DND-41 (cell line): ENCODE results near the gene PPP1R1C.

Source experiments
- ATAC-seq: fragments of 200-7000 bp; cut with Tn5 transposase; 3 replicates; pipeline ENCODE4 v1.9.1; 2021; ENCODE audit warnings: low read depth; ENCODE audit not compliant: insufficient read depth
- DNase-seq: peaks from one replicate; pipeline ENCODE4 v3.0.0-alpha.2; 2020
- H2AFZ ChIP-seq: 2 replicates; pipeline ENCODE4 v1.6.0; 2012; ENCODE audit warnings: low read depth, low read length
- H3K27ac ChIP-seq: 2 replicates; pipeline ENCODE4 v1.5.1; 2012; ENCODE audit warnings: low read length, inconsistent platforms
- H3K27me3 ChIP-seq: fragments of 200-600 bp; sonication (generic); 2 replicates; pipeline ENCODE4 v1.6.0; 2012; ENCODE audit warnings: low read length, mild to moderate bottlenecking, inconsistent platforms; ENCODE audit not compliant: insufficient read depth, poor library complexity
- H3K36me3 ChIP-seq: 2 replicates; pipeline ENCODE4 v1.5.1; 2012; ENCODE audit warnings: low read length, inconsistent platforms; ENCODE audit not compliant: insufficient read depth
- H3K4me1 ChIP-seq: 2 replicates; pipeline ENCODE4 v1.5.1; 2012; ENCODE audit warnings: mild to moderate bottlenecking, low read length; ENCODE audit not compliant: insufficient read depth
- H3K4me2 ChIP-seq: 2 replicates; pipeline ENCODE4 v1.6.0; 2012; ENCODE audit warnings: mild to moderate bottlenecking, moderate library complexity, low read length, inconsistent platforms; ENCODE audit not compliant: insufficient read depth
- H3K4me3 ChIP-seq, 2 experiments: fragments of 200-600 bp in 1 of 2; shearing (Covaris generic) in 1 of 2; 2 replicates each; pipeline ENCODE4 v1.5.1; 2012 to 2016; ENCODE audit warnings: inconsistent platforms in 2 of 2, low read length in 2 of 2, mild to moderate bottlenecking in 2 of 2, low read depth in 1 of 2, moderate library complexity in 1 of 2
- H3K79me2 ChIP-seq: 2 replicates; pipeline ENCODE4 v1.6.0; 2012; ENCODE audit warnings: low read length, inconsistent platforms; ENCODE audit not compliant: insufficient read depth
- H3K9ac ChIP-seq: 2 replicates; pipeline ENCODE4 v1.6.0; 2012; ENCODE audit warnings: low read depth, mild to moderate bottlenecking, inconsistent platforms, low read length, moderate library complexity
- H3K9me3 ChIP-seq: 2 replicates; pipeline ENCODE4 v1.5.1; 2012; ENCODE audit warnings: low read length, moderate library complexity, mild to moderate bottlenecking, inconsistent platforms; ENCODE audit not compliant: insufficient read depth, severe bottlenecking
- H4K20me1 ChIP-seq: 2 replicates; pipeline ENCODE4 v1.6.0; 2012; ENCODE audit warnings: low read length; ENCODE audit not compliant: insufficient read depth
- CTCF ChIP-seq: IDR thresholded peaks from 2 replicates; pipeline ENCODE4 v1.5.1; 2012; ENCODE audit warnings: borderline replicate concordance, low read length, moderate library complexity, mild to moderate bottlenecking; ENCODE audit not compliant: poor library complexity, severe bottlenecking; ENCODE audit errors: extremely low read depth
- EZH2 ChIP-seq: IDR thresholded peaks from 3 replicates; pipeline ENCODE4 v1.6.1; 2012; ENCODE audit warnings: borderline replicate concordance, low read depth, mild to moderate bottlenecking, moderate library complexity, low read length, inconsistent platforms; ENCODE audit not compliant: severe bottlenecking

The PPP1R1C gene

GRCh38 chr2:182050333-182051135 is 64.9 kb downstream of the PPP1R1C start:
- H3K36me3 ChIP-seq = no peaks in the 10 kb centered on the region
- no peaks in the 10 kb centered on the region for H3K4me1 ChIP-seq
- DNase-seq (no peak), ATAC-seq (no peak)
- H3K9ac ChIP-seq = no peak overlapping the region
- no peak overlapping the region for H2AFZ ChIP-seq
- no peaks in the 10 kb centered on the region for H3K79me2 ChIP-seq
- TF ChIP-seq EZH2 = no peak
- no peak for TF ChIP-seq CTCF
- no peaks in the 10 kb centered on the region for H4K20me1 ChIP-seq
- no peak overlapping the region for H3K4me3 ChIP-seq
- no peak overlapping the region for H3K27ac ChIP-seq
- H3K4me2 ChIP-seq = no peak overlapping the region
- no peaks in the 10 kb centered on the region for H3K27me3 ChIP-seq
- no peaks in the 10 kb centered on the region for H3K9me3 ChIP-seq

- H3K4me3 ChIP-seq = no peak overlapping the region
- ATAC-seq (no peak), DNase-seq (no peak)
- no peaks in the 10 kb centered on the region for H3K9me3 ChIP-seq
- no peak for TF ChIP-seq EZH2
- TF ChIP-seq CTCF = no peak
- no peaks in the 10 kb centered on the region for H4K20me1 ChIP-seq
- no peak overlapping the region for H3K4me2 ChIP-seq
- H3K9ac ChIP-seq = no peak overlapping the region
- H3K36me3 ChIP-seq = no peaks in the 10 kb centered on the region
- no peak overlapping the region for H2AFZ ChIP-seq
- no peaks in the 10 kb centered on the region for H3K79me2 ChIP-seq
- no peaks in the 10 kb centered on the region for H3K4me1 ChIP-seq
- no peaks in the 10 kb centered on the region for H3K27me3 ChIP-seq
- no peak overlapping the region for H3K27ac ChIP-seq
These were observed 70.3 kb downstream of the PPP1R1C start for GRCh38 chr2:182055993-182056392.

- Histone ChIP-seq H2AFZ (no peak overlapping the region), H3K4me3 (no peak overlapping the region), H3K79me2 (no peaks in the 10 kb centered on the region), H3K36me3 (no peaks in the 10 kb centered on the region), H3K9me3 (no peaks in the 10 kb centered on the region), H3K9ac (no peak overlapping the region), H4K20me1 (no peaks in the 10 kb centered on the region), H3K4me2 (no peak overlapping the region), H3K4me1 (no peaks in the 10 kb centered on the region), H3K27me3 (no peaks in the 10 kb centered on the region), H3K27ac (no peak overlapping the region)
- DNase-seq (no peak), ATAC-seq (no peak)
- TF ChIP-seq EZH2 = no peak
- no peak for TF ChIP-seq CTCF
These were observed 71.3 kb downstream of the PPP1R1C start for GRCh38 chr2:182057002-182057401.
